GM23248 (cell line): Measurements from ENCODE around the gene XKR7.

Experiments
- EZH2 ChIP-seq: fragments of 200-600 bp; sonication (generic); IDR thresholded peaks from 2 replicates; pipeline ENCODE4 v1.6.1; 2018; ENCODE audit warnings: antibody characterized with exemption, mild to moderate bottlenecking; ENCODE audit not compliant: insufficient read depth, poor library complexity, severe bottlenecking
- EZH2phosphoT487 ChIP-seq: fragments of 200-600 bp; sonication (generic); IDR thresholded peaks from 2 replicates; pipeline ENCODE4 v1.6.1; 2018; ENCODE audit warnings: antibody characterized with exemption, moderate library complexity, mild to moderate bottlenecking, low read depth; ENCODE audit not compliant: insufficient read depth

- 0 out of 2 replicates have a peak, but pooled peaks have one; percentile 12 for TF ChIP-seq EZH2phosphoT487
- peak; percentile 26 for TF ChIP-seq EZH2
These were observed 84.9 kb downstream of the XKR7 start for GRCh38 chr20:32052778-32053362.
